Osteoblast (primary cell): ENCODE data around the gene HHAT. TPM values are rescaled to one million over a fixed set of nuclear protein-coding genes. Genes with fewer than 3 reads are reported as not detected.

Experiments used
- DNase-seq: peaks from one replicate; pipeline ENCODE4 v3.0.0; 2011; ENCODE audit warnings: low spot score, mixed read lengths; ENCODE audit not compliant: insufficient read length; ENCODE audit errors: missing footprints
- H2AFZ ChIP-seq: 2 replicates; pipeline ENCODE4 v1.6.0; 2011; ENCODE audit warnings: mild to moderate bottlenecking, low read length
- H3K27ac ChIP-seq: 2 replicates; pipeline ENCODE4 v1.5.1; 2011; ENCODE audit warnings: mild to moderate bottlenecking, low read depth, low read length, moderate library complexity
- H3K27me3 ChIP-seq: 2 replicates; pipeline ENCODE4 v1.6.0; 2012; ENCODE audit warnings: mild to moderate bottlenecking, control low read depth, inconsistent platforms, low read length, moderate library complexity; ENCODE audit not compliant: insufficient read depth
- H3K36me3 ChIP-seq: 2 replicates; pipeline ENCODE4 v1.5.1; 2011; ENCODE audit warnings: mild to moderate bottlenecking, low read length, control low read depth, moderate library complexity; ENCODE audit not compliant: insufficient read depth
- H3K4me1 ChIP-seq: 2 replicates; pipeline ENCODE4 v1.5.1; 2011; ENCODE audit warnings: mild to moderate bottlenecking, low read length, control low read depth, moderate library complexity; ENCODE audit not compliant: insufficient read depth
- H3K4me2 ChIP-seq: 2 replicates; pipeline ENCODE4 v1.6.0; 2011; ENCODE audit warnings: mild to moderate bottlenecking, low read length; ENCODE audit not compliant: insufficient read depth
- H3K4me3 ChIP-seq: fragments of 200-600 bp; sonication (generic); 3 replicates; pipeline ENCODE4 v1.5.1; 2012; ENCODE audit warnings: mild to moderate bottlenecking, low read length, inconsistent platforms; ENCODE audit not compliant: insufficient read depth
- H3K79me2 ChIP-seq: 2 replicates; pipeline ENCODE4 v1.6.0; 2012; ENCODE audit warnings: mild to moderate bottlenecking, low read length, control low read depth, inconsistent platforms; ENCODE audit not compliant: insufficient read depth
- H3K9me3 ChIP-seq: 2 replicates; pipeline ENCODE4 v1.5.1; 2011; ENCODE audit warnings: low read depth, low read length, control low read depth
- H4K20me1 ChIP-seq: 2 replicates; pipeline ENCODE4 v1.6.0; 2012; ENCODE audit warnings: mild to moderate bottlenecking, low read length, control low read depth; ENCODE audit not compliant: insufficient read depth
- total RNA-seq: library from RNA; depleted of rRNA; stranded (reverse); fragments of >200 nt; gene quantifications from 2 replicates; pipeline ENCODE4 v1.2.3, GENCODE V29; 2012
- TF ChIP-seq, protein P1 (sequence below): IDR thresholded peaks from 2 replicates; pipeline ENCODE4 v1.5.1; 2011; ENCODE audit warnings: mild to moderate bottlenecking, low read depth, low read length, moderate library complexity; ENCODE audit errors: extremely low read depth

The HHAT gene
- total RNA-seq, 1 donor = 5.1 TPM

DNA sequence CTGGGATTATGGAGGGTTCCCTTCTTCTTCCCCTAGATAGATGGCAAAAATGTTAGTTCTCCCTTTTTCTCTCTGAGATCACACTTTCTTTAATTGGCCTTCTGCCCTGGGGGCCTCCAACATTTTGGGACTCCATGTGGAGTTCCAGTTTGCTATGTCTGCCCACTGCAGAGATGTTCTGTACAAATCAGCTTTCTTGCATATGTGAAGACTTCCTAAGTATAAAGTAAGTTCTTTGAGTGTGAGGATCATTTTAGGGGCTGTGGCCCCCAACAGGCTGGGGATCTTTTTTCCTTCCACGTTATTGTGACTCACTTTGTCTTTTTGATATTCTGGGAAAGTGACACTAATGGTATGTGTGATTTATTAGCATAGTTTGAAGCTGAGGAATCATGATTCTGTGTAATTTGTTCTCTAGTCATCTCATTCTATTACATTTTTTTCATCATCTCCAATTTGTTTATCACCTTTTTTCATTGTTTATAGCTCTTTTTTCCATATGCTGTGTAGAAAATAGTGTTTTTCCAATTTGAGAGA, 48.2 kb downstream of the HHAT start:
- H3K79me2 ChIP-seq = no peaks in the 10 kb centered on the region
- H2AFZ ChIP-seq = peak overlapping the region; percentile 3
- no peaks in the 10 kb centered on the region for H3K9me3 ChIP-seq
- no peaks in the 10 kb centered on the region for H3K36me3 ChIP-seq
- no peaks in the 10 kb centered on the region for H3K27me3 ChIP-seq
- DNase-seq = no peak
- H3K27ac ChIP-seq = peak overlapping the region; percentile 67
- H3K4me1 ChIP-seq = peaks cover 51% of the 10 kb centered on the region
- H4K20me1 ChIP-seq = no peaks in the 10 kb centered on the region
- TF ChIP-seq, protein P1, sequence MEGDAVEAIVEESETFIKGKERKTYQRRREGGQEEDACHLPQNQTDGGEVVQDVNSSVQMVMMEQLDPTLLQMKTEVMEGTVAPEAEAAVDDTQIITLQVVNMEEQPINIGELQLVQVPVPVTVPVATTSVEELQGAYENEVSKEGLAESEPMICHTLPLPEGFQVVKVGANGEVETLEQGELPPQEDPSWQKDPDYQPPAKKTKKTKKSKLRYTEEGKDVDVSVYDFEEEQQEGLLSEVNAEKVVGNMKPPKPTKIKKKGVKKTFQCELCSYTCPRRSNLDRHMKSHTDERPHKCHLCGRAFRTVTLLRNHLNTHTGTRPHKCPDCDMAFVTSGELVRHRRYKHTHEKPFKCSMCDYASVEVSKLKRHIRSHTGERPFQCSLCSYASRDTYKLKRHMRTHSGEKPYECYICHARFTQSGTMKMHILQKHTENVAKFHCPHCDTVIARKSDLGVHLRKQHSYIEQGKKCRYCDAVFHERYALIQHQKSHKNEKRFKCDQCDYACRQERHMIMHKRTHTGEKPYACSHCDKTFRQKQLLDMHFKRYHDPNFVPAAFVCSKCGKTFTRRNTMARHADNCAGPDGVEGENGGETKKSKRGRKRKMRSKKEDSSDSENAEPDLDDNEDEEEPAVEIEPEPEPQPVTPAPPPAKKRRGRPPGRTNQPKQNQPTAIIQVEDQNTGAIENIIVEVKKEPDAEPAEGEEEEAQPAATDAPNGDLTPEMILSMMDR = no peak
- peak overlapping the region; percentile 56 for H3K4me2 ChIP-seq
- H3K4me3 ChIP-seq = no peak overlapping the region

DNA sequence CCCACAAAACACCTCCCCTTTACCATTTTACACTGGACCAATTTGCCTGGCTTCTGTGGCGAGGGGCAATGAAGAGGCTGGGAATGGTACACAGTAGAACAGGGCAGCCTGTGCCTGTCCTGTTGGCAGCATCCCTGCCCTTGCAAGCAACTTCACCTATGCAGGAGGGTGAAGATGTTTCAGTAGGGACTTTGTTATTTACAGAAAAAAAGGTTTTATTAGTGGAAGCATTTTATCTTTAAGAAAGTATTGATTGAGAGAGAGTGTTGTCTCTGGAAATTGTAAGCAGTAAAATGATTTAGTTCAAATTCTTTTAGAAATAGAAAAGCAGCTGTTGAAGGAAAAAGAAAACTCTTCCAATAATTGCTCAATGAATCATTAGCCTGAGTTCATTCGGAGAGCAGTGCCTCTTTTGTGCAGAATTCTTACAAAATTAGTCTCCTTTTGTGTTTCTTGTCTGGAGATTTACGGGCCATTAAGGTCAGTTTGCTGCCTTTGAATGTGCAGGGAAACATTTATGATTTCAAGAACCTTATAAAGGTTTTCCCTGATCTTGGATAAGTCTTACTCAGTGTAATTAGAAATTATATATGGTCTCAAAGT, 49.1 kb downstream of the HHAT start:
- TF ChIP-seq, protein P1 = no peak
- peak overlapping the region; percentile 67 for H3K27ac ChIP-seq
- no peaks in the 10 kb centered on the region for H3K36me3 ChIP-seq
- H2AFZ ChIP-seq = peak overlapping the region; percentile 42
- H3K4me1 ChIP-seq = peaks cover 49% of the 10 kb centered on the region
- no peaks in the 10 kb centered on the region for H3K9me3 ChIP-seq
- DNase-seq = no peak
- no peaks in the 10 kb centered on the region for H3K27me3 ChIP-seq
- no peaks in the 10 kb centered on the region for H3K79me2 ChIP-seq
- no peaks in the 10 kb centered on the region for H4K20me1 ChIP-seq
- H3K4me3 ChIP-seq = peak overlapping the region; percentile 11
- peak overlapping the region; percentile 56 for H3K4me2 ChIP-seq

DNA sequence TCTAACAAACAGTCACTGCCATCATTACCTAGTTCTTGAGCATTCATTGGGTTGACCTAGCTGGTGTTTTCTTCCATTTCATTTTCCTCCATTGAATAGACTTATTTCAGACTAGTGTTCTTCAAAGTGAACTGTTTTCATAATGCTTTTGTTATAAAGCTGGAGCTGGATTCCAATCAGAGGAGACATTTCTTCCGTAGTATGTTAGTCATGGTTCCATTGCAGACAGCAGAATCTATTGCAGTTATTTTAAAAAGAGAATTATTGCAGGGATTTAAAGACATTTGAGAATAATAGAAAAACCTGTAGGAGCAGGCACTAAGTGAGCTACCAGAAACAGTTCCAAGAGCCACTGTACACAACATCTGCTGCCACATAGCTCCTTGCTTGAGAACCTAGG, 50.0 kb downstream of the HHAT start:
- Histone ChIP-seq H3K4me3 (no peak overlapping the region), H3K4me1 (peaks cover 40% of the 10 kb centered on the region), H3K27me3 (no peaks in the 10 kb centered on the region), H3K79me2 (no peaks in the 10 kb centered on the region), H2AFZ (no peak overlapping the region), H4K20me1 (no peaks in the 10 kb centered on the region), H3K36me3 (no peaks in the 10 kb centered on the region), H3K4me2 (no peak overlapping the region), H3K9me3 (no peaks in the 10 kb centered on the region), H3K27ac (peak overlapping the region; percentile 67)
- TF ChIP-seq, protein P1 = no peak
- DNase-seq = no peak

DNA sequence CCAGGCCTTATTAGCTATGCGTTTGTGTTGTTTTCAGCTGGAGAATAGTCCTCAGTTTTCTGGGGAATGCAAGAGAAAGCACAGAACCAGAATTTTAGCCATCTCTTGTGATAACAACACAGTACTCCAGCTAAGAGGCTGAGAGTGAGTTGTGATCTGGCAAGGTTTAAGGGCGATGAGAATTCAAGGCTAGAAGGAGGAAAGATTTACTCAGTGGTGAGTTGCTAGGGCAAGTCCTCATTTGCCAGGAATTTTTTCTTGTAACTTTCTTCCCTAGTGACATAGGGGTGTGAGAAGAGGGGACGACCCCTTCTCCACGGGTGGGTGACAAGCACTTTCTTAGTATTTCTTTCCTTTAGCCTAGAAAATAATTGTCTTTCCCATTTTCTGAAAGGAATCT, 53.2 kb downstream of the HHAT start:
- H3K4me2 ChIP-seq = no peak overlapping the region
- no peak overlapping the region for H3K27ac ChIP-seq
- H3K4me1 ChIP-seq = peaks cover 41% of the 10 kb centered on the region
- H3K4me3 ChIP-seq = no peak overlapping the region
- DNase-seq = no peak
- TF ChIP-seq, protein P1 = no peak
- H3K36me3 ChIP-seq = no peaks in the 10 kb centered on the region
- no peaks in the 10 kb centered on the region for H4K20me1 ChIP-seq
- H3K9me3 ChIP-seq = no peaks in the 10 kb centered on the region
- no peak overlapping the region for H2AFZ ChIP-seq
- H3K79me2 ChIP-seq = no peaks in the 10 kb centered on the region
- no peaks in the 10 kb centered on the region for H3K27me3 ChIP-seq
